ENCODE measurements around the gene KIAA0040. TPM values are rescaled to one million over a fixed set of nuclear protein-coding genes. Genes with fewer than 3 reads are reported as not detected.
A peak's percentile ranks its signal among the peaks of the same experiment; 100 is the strongest.

KIAA0040 gene
- total RNA-seq, 4 donors from 2014 or later: 3.3 to 22.7 (median 10.3) TPM

GRCh38 chr1:175209493-175209921, 16.9 kb upstream of the KIAA0040 start:
- TF ChIP-seq POLR2A (IDR thresholded peaks at IDR 0.05): no peak
- TF ChIP-seq, protein P1, sequence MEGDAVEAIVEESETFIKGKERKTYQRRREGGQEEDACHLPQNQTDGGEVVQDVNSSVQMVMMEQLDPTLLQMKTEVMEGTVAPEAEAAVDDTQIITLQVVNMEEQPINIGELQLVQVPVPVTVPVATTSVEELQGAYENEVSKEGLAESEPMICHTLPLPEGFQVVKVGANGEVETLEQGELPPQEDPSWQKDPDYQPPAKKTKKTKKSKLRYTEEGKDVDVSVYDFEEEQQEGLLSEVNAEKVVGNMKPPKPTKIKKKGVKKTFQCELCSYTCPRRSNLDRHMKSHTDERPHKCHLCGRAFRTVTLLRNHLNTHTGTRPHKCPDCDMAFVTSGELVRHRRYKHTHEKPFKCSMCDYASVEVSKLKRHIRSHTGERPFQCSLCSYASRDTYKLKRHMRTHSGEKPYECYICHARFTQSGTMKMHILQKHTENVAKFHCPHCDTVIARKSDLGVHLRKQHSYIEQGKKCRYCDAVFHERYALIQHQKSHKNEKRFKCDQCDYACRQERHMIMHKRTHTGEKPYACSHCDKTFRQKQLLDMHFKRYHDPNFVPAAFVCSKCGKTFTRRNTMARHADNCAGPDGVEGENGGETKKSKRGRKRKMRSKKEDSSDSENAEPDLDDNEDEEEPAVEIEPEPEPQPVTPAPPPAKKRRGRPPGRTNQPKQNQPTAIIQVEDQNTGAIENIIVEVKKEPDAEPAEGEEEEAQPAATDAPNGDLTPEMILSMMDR (IDR thresholded peaks at IDR 0.05): no peak
- 71 to 84% methylated on average over 1 of the region's 1 CpG for WGBS, 2 donors
- H3K4me3 ChIP-seq: no peak overlapping the region
- no peaks in the 10 kb centered on the region for H3K27me3 ChIP-seq
- H3K27ac ChIP-seq: peak overlapping the region in 2 of 4 donors; percentile 37 to 54
- peaks cover 0 to 5% (median 3%) of the 10 kb centered on the region in 3 donors for H3K4me1 ChIP-seq
- intact Hi-C loops (cut with DNase I): no loop called here
- no peak for DNase-seq
- no peaks in the 10 kb centered on the region for H3K36me3 ChIP-seq
- H3K9me3 ChIP-seq: peaks cover 0 to 3% (median 0%) of the 10 kb centered on the region in 3 donors

- TF ChIP-seq, protein P1 (IDR thresholded peaks at IDR 0.05): no peak
- TF ChIP-seq POLR2A (IDR thresholded peaks at IDR 0.05): no peak
- 54 to 61% methylated on average over 6 of the region's 6 CpGs for WGBS, 2 donors
- H3K36me3 ChIP-seq: no peaks in the 10 kb centered on the region
- no peak overlapping the region for H3K4me3 ChIP-seq
- peaks cover 0 to 3% (median 0%) of the 10 kb centered on the region in 3 donors for H3K9me3 ChIP-seq
- H3K27me3 ChIP-seq: no peaks in the 10 kb centered on the region
- DNase-seq: no peak
- peak overlapping the region in 2 of 4 donors; percentile 45 to 54 for H3K27ac ChIP-seq
- peaks cover 0 to 11% (median 9%) of the 10 kb centered on the region in 3 donors for H3K4me1 ChIP-seq
- intact Hi-C loops (cut with DNase I): no loop called here
Measured at GRCh38 chr1:175208773-175209492, 16.4 kb upstream of the KIAA0040 start.

DNA sequence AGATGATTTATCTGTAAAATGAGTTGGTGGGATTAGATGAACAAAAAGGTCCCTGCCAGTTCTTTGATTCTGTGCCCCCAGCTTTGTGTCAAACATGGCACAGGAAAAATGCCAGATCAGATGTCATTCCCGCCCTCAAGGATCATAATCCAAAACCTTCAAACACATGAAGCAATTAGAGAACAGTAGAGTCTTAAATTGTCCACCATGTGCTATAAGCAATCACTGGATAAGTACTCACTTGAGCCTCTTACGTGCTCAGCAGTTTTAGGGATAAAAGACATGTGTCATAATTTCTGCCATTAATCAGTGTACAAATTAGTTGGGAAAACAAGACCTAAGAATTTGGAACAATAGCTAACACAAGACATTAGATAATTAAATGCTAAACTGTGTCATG, 15.4 kb upstream of the KIAA0040 start:
- Histone ChIP-seq H3K27me3 (peaks cover 0 to 7% (median 0%) of the 10 kb centered on the region in 4 donors), H3K36me3 (no peaks in the 10 kb centered on the region), H3K4me3 (no peak overlapping the region), H3K4me1 (peaks cover 0 to 12% (median 9%) of the 10 kb centered on the region in 3 donors), H3K9me3 (no peaks in the 10 kb centered on the region), H3K27ac (no peak overlapping the region)
- 78 to 85% methylated on average over 2 of the region's 2 CpGs for WGBS, 2 donors
- intact Hi-C loops (cut with DNase I): no loop called here
- TF ChIP-seq POLR2A (IDR thresholded peaks at IDR 0.05): no peak
- TF ChIP-seq, protein P1 (IDR thresholded peaks at IDR 0.05): no peak
- DNase-seq: no peak

DNA sequence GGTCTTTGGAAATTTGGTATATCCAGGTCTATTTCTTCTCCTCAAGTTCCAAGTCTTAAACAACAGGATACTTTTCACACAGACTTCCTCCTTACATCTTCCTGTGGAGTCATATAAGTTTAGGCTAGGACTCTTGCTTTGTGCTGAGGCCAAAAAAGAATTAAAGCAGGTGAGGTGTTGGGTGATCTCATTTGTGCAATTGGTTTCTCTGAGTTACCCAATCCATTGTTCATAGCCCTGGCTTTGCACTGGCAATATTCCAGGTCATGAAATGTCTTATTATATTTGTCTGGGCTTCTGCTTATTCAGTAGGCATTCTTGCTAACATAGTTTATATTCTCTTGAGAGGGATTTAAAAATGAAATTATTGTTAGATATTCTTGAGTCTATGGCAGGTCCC, 14.1 kb upstream of the KIAA0040 start:
- Histone ChIP-seq H3K36me3 (no peaks in the 10 kb centered on the region), H3K4me3 (no peak overlapping the region), H3K4me1 (peaks cover 0 to 15% (median 11%) of the 10 kb centered on the region in 3 donors), H3K9me3 (no peaks in the 10 kb centered on the region), H3K27me3 (peaks cover 0 to 19% (median 0%) of the 10 kb centered on the region in 4 donors), H3K27ac (no peak overlapping the region)
- no peak for DNase-seq
- TF ChIP-seq, protein P1 (IDR thresholded peaks at IDR 0.05): no peak
- TF ChIP-seq POLR2A (IDR thresholded peaks at IDR 0.05): no peak
- intact Hi-C loops (cut with DNase I): no loop called here

DNA sequence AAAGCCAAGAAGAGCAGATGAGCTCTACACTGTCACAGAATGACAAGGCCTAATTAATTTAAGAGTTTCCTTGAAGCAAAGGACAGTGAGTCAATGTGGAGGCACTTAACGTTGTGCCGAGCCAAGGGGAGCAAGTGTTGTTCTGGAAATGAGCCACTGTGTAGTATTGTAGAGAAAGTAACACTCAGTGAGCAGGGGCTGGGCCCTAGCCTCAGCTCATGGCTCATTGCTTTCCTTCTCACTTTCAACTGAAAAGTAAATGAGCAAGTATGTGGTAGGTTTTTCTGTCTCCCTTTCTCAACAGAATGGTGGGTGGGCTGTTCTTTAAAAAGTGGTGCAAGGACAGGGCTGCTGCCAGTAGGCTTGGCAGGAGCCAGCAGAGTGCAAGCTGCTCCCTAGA, 11.8 kb upstream of the KIAA0040 start:
- intact Hi-C loops (cut with DNase I): no loop called here
- peaks cover 0 to 43% (median 0%) of the 10 kb centered on the region in 4 donors for H3K27me3 ChIP-seq
- DNase-seq: no peak
- WGBS, 2 donors: 19% methylated on average over 2 of the region's 2 CpGs
- H3K4me3 ChIP-seq: no peak overlapping the region
- H3K9me3 ChIP-seq: no peaks in the 10 kb centered on the region
- peaks cover 0 to 32% (median 22%) of the 10 kb centered on the region in 3 donors for H3K4me1 ChIP-seq
- TF ChIP-seq, protein P1 (IDR thresholded peaks at IDR 0.05): no peak
- TF ChIP-seq POLR2A (IDR thresholded peaks at IDR 0.05): no peak
- no peak overlapping the region for H3K27ac ChIP-seq
- H3K36me3 ChIP-seq: no peaks in the 10 kb centered on the region
